ENCODE data around the gene FAH. TPM values are rescaled to one million over a fixed set of nuclear protein-coding genes. Genes with fewer than 3 reads are reported as not detected.

The FAH gene
- total RNA-seq, 6 donors from 2014 or later = 14.0 to 46.1 (median 34.5) TPM

DNA sequence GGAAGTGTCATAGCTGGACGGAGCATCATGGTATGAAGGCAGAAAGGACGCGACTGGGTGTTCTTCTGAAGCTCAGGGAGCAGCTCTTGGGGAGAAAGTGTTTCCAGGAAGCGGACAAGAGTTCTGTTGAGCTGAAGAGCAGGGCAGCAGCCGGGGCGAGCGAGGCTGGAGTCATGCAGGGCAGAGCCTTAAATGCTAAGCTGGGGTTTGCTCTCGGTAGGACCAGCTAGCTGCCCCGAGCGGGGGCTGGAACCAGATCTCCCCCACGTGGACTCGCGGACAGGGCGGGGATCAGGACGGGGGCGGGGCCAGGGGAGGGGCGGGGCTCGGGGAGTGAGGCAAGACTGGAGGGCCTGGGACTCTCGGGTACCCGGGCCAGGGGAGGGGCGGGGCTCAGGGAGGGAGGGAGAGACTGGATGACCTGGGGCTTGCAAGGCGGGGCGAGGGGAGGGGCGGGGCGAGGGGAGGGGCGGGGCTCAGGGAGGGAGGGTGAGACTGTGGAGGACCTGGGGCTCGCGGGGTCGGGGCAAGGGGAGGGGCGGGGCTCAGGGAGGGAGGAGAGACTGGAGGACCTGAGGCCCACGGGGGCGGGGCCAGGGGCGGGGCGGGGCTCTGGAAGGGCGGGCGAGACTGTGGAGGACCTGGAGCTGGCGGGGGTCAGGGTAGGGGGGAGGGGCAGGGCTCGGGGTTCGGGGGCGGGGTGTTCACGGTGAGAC lies 461 bp upstream of the FAH start:
- no peaks in the 10 kb centered on the region for H3K36me3 ChIP-seq
- no peaks in the 10 kb centered on the region for H3K9me3 ChIP-seq
- peak; percentile 97 to 99 for DNase-seq
- 0 to 1% methylated on average over 9 of the region's 41 CpGs for WGBS, 2 donors
- peak overlapping the region; percentile 83 to 89 (median 86) for H3K27ac ChIP-seq
- TF ChIP-seq, protein P1, sequence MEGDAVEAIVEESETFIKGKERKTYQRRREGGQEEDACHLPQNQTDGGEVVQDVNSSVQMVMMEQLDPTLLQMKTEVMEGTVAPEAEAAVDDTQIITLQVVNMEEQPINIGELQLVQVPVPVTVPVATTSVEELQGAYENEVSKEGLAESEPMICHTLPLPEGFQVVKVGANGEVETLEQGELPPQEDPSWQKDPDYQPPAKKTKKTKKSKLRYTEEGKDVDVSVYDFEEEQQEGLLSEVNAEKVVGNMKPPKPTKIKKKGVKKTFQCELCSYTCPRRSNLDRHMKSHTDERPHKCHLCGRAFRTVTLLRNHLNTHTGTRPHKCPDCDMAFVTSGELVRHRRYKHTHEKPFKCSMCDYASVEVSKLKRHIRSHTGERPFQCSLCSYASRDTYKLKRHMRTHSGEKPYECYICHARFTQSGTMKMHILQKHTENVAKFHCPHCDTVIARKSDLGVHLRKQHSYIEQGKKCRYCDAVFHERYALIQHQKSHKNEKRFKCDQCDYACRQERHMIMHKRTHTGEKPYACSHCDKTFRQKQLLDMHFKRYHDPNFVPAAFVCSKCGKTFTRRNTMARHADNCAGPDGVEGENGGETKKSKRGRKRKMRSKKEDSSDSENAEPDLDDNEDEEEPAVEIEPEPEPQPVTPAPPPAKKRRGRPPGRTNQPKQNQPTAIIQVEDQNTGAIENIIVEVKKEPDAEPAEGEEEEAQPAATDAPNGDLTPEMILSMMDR (IDR thresholded peaks at IDR 0.05) = no peak
- peak in 1 of 2 donors; percentile 34 for TF ChIP-seq POLR2AphosphoS5 (IDR thresholded peaks at IDR 0.05)
- peak; percentile 91 to 93 for ATAC-seq (ENCODE audit: low FRiP score in 2 of 2)
- H3K27me3 ChIP-seq = no peaks in the 10 kb centered on the region
- peak overlapping the region; percentile 55 to 85 (median 70) for H3K4me3 ChIP-seq
- peaks cover 20 to 43% (median 42%) of the 10 kb centered on the region in 4 donors for H3K4me1 ChIP-seq

- 52 to 58% methylated on average over 4 of the region's 4 CpGs for WGBS, 2 donors
- DNase-seq (no peak), ATAC-seq (ENCODE audit: low FRiP score in 2 of 2) (no peak)
- peak overlapping the region in 3 of 4 donors; percentile 86 to 89 (median 86) for H3K27ac ChIP-seq
- peak overlapping the region in 2 of 4 donors; percentile 65 to 85 for H3K4me3 ChIP-seq
- H3K9me3 ChIP-seq = no peaks in the 10 kb centered on the region
- H3K27me3 ChIP-seq = no peaks in the 10 kb centered on the region
- peaks cover 20 to 43% (median 42%) of the 10 kb centered on the region in 4 donors for H3K4me1 ChIP-seq
- TF ChIP-seq EP300 (IDR thresholded peaks at IDR 0.05) (no peak), POLR2A (IDR thresholded peaks at IDR 0.05) (no peak), POLR2AphosphoS5 (IDR thresholded peaks at IDR 0.05) (no peak)
- TF ChIP-seq, protein P1 (IDR thresholded peaks at IDR 0.05) = no peak
- peaks cover 0 to 6% (median 0%) of the 10 kb centered on the region in 4 donors for H3K36me3 ChIP-seq
Measured at GRCh38 chr15:80153900-80154299, 1.1 kb downstream of the FAH start.

DNA sequence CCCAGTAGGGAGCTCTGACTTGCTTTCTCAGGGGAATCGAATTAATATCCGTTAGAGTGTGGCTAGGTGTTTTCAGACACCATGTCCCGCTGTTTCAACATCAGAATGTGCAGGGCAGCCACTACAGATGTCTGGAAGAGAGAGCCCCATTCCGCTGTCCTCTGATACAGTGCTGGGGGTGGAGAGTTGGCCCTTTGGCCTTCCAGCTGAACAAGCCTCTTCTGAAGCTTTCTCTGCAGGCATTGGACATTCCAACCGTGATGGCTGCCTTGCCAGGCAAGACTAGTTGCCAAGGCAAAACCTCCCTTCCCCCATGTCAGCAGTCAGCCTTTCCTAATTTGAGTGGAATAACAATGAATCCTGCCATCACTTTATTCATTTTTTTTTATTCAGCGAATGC lies 1.5 kb downstream of the FAH start:
- Histone ChIP-seq H3K4me3 (peak overlapping the region in 1 of 4 donors; percentile 85), H3K36me3 (peaks cover 0 to 6% (median under 1%) of the 10 kb centered on the region in 4 donors), H3K27ac (peak overlapping the region; percentile 44 to 89 (median 68)), H3K27me3 (no peaks in the 10 kb centered on the region), H3K4me1 (peaks cover 20 to 45% (median 43%) of the 10 kb centered on the region in 4 donors), H3K9me3 (no peaks in the 10 kb centered on the region)
- ATAC-seq (ENCODE audit: low FRiP score in 2 of 2) (no peak), DNase-seq (peak in 1 of 2 donors; percentile 51)
- WGBS, 2 donors = 75% methylated on average over 6 of the region's 6 CpGs
- TF ChIP-seq POLR2A (IDR thresholded peaks at IDR 0.05) (no peak), EP300 (IDR thresholded peaks at IDR 0.05) (no peak), POLR2AphosphoS5 (IDR thresholded peaks at IDR 0.05) (no peak)
- TF ChIP-seq, protein P1 (IDR thresholded peaks at IDR 0.05) = no peak

- WGBS, 2 donors = 78 to 82% methylated on average over 5 of the region's 5 CpGs
- DNase-seq (no peak), ATAC-seq (ENCODE audit: low FRiP score in 2 of 2) (no peak)
- no peaks in the 10 kb centered on the region for H3K9me3 ChIP-seq
- peak overlapping the region; percentile 44 to 89 (median 52) for H3K27ac ChIP-seq
- H3K4me3 ChIP-seq = no peak overlapping the region
- peaks cover 25 to 51% (median 48%) of the 10 kb centered on the region in 4 donors for H3K4me1 ChIP-seq
- H3K27me3 ChIP-seq = no peaks in the 10 kb centered on the region
- peaks cover 0 to 8% (median 3%) of the 10 kb centered on the region in 4 donors for H3K36me3 ChIP-seq
- TF ChIP-seq EP300 (IDR thresholded peaks at IDR 0.05) (no peak), POLR2AphosphoS5 (IDR thresholded peaks at IDR 0.05) (no peak), POLR2A (IDR thresholded peaks at IDR 0.05) (no peak)
- TF ChIP-seq, protein P1 (IDR thresholded peaks at IDR 0.05) = no peak
Measured at GRCh38 chr15:80155001-80155377, 2.2 kb downstream of the FAH start.
